HCT116 (cell line): ENCODE measurements around the gene APPL1. TPM values are rescaled to one million over a fixed set of nuclear protein-coding genes. Genes with fewer than 3 reads are reported as not detected.

ENCODE experiments used
- ATAC-seq: fragments of 200-7000 bp; cut with Tn5 transposase; 2 replicates; pipeline ENCODE4 v1.9.1; 2020; ENCODE audit warnings: mild to moderate bottlenecking, moderate library complexity
- BruUV-seq: library from RNA; stranded (reverse); fragments of 400-500 nt; replicated peaks from 2 replicates; lab custom pipeline; 2021; lab: Mats Ljungman, UMichigan
- CTCF ChIA-PET: fragments of 300-600 bp; sonication (Branson Sonifier 250); formaldehyde crosslinking; loops from one replicate; lab custom pipeline; 2021; ENCODE audit warnings: antibody characterized with exemption; lab: Charles Lee
- POLR2A ChIA-PET: fragments of 300-600, 350-600 bp; sonication (Branson Sonifier 250); formaldehyde crosslinking; loops from one replicate; lab custom pipeline; 2021; ENCODE audit warnings: antibody characterized with exemption; lab: Charles Lee
- RAD21 ChIA-PET, 2 experiments: fragments of 300-600 bp; sonication (Branson Sonifier 250); formaldehyde crosslinking; loops; one replicate each; lab custom pipeline; 2023; ENCODE audit warnings: low total read pairs in 2 of 2; ENCODE audit not compliant: uncharacterized antibody in 2 of 2, unreplicated experiment in 2 of 2, low non-redundant PET in 1 of 2; lab: Charles Lee
- DNase-seq: peaks from one replicate; pipeline ENCODE4 v3.0.0-alpha.2; 2010; ENCODE audit warnings: low read depth, low spot score
- H2AFZ ChIP-seq: fragments of 200-600 bp; shearing (Covaris generic), sonication (generic); 2 replicates; pipeline ENCODE4 v1.6.1; 2017; ENCODE audit warnings: low read depth, mixed run types, mixed read lengths, antibody characterized with exemption, low read length; ENCODE audit not compliant: poor library complexity, severe bottlenecking
- H3K27ac ChIP-seq: 2 replicates; pipeline ENCODE4 v1.5.1; 2012; ENCODE audit warnings: low read depth, low read length
- H3K27me3 ChIP-seq: fragments of 200-600 bp; sonication (generic); 2 replicates; pipeline ENCODE4 v1.6.1; 2016; ENCODE audit warnings: mixed run types, low read length, mixed read lengths; ENCODE audit not compliant: insufficient read depth
- H3K36me3 ChIP-seq, 2 experiments: fragments of 200-500 bp in 1 of 2; fragments of 200-600 bp in 1 of 2; sonication (Bioruptor generic) in 1 of 2; sonication (generic) in 1 of 2; 2 replicates each; pipeline versions ENCODE4 v1.5.1 to v1.6.1; 2014 to 2016; ENCODE audit warnings: low read length in 2 of 2, inconsistent platforms in 1 of 2, mixed read lengths in 1 of 2, mixed run types in 1 of 2; ENCODE audit not compliant: insufficient read depth in 2 of 2, control insufficient read depth in 1 of 2
- H3K4me1 ChIP-seq, 2 experiments: fragments of 200-600 bp in 1 of 2; sonication (generic) in 1 of 2; 2 replicates each; pipeline versions ENCODE4 v1.5.1 to v1.6.1; 2012 to 2017; ENCODE audit warnings: low read length in 2 of 2, inconsistent platforms in 1 of 2, mild to moderate bottlenecking in 1 of 2, mixed read lengths in 1 of 2, mixed run types in 1 of 2, moderate library complexity in 1 of 2; ENCODE audit not compliant: insufficient read depth in 2 of 2, control insufficient read depth in 1 of 2
- H3K4me2 ChIP-seq: fragments of 200-600 bp; sonication (generic); 2 replicates; pipeline ENCODE4 v1.6.1; 2017; ENCODE audit warnings: mixed run types, low read length, mixed read lengths
- H3K4me3 ChIP-seq, 2 experiments: fragments of 200-600 bp in 1 of 2; sonication (generic) in 1 of 2; replicated peaks in 1 of 2; 2 replicates each; pipeline ENCODE4 v1.5.1; 2011 to 2016; ENCODE audit warnings: low read length in 2 of 2, control low read depth in 1 of 2, low read depth in 1 of 2, mild to moderate bottlenecking in 1 of 2, mixed read lengths in 1 of 2, mixed run types in 1 of 2
- H3K79me2 ChIP-seq: fragments of 200-600 bp; sonication (generic); 2 replicates; pipeline ENCODE4 v1.6.1; 2017; ENCODE audit warnings: mild to moderate bottlenecking, mixed run types, low read length, moderate library complexity, mixed read lengths; ENCODE audit not compliant: insufficient read depth
- H3K9ac ChIP-seq: fragments of 200-600 bp; sonication (generic); 2 replicates; pipeline ENCODE4 v1.6.1; 2016; ENCODE audit warnings: low read length, mixed read lengths
- H3K9me2 ChIP-seq: fragments of 200-600 bp; sonication (generic), shearing (Covaris generic); 2 replicates; pipeline ENCODE4 v1.6.1; 2017; ENCODE audit warnings: mixed run types, mild to moderate bottlenecking, moderate library complexity; ENCODE audit not compliant: insufficient read depth
- H3K9me3 ChIP-seq, 2 experiments: fragments of 200-500 bp in 1 of 2; fragments of 200-600 bp in 1 of 2; sonication (Bioruptor generic) in 1 of 2; sonication (generic) in 1 of 2; 2 replicates each; pipeline ENCODE4 v1.6.1; 2014 to 2017; ENCODE audit warnings: low read length in 2 of 2, mixed read lengths in 2 of 2, inconsistent platforms in 1 of 2, low read depth in 1 of 2, mild to moderate bottlenecking in 1 of 2, mixed run types in 1 of 2, moderate library complexity in 1 of 2; ENCODE audit not compliant: control insufficient read depth in 1 of 2, insufficient read depth in 1 of 2
- H4K20me1 ChIP-seq: fragments of 200-600 bp; sonication (generic), shearing (Covaris generic); 2 replicates; pipeline ENCODE4 v1.6.1; 2017; ENCODE audit warnings: mixed run types, mild to moderate bottlenecking, moderate library complexity; ENCODE audit not compliant: insufficient read depth
- ATF3 ChIP-seq: IDR thresholded peaks from 2 replicates; pipeline ENCODE4 v1.6.1; 2012
- CEBPB ChIP-seq: IDR thresholded peaks from 2 replicates; pipeline ENCODE4 v1.6.1; 2012; ENCODE audit warnings: low read depth
- EZH2 ChIP-seq: fragments of 200-600 bp; sonication (generic); IDR thresholded peaks from 2 replicates; pipeline ENCODE4 v1.6.1; 2017; ENCODE audit warnings: antibody characterized with exemption, mixed run types
- EZH2phosphoT487 ChIP-seq: fragments of 200-600 bp; IDR thresholded peaks from 2 replicates; pipeline ENCODE4 v1.6.1; 2018; ENCODE audit warnings: antibody characterized with exemption, borderline replicate concordance
- JUND ChIP-seq: IDR thresholded peaks from 2 replicates; pipeline ENCODE4 v1.6.1; 2012
- POLR2A ChIP-seq: IDR thresholded peaks from 2 replicates; pipeline ENCODE4 v1.7.0; 2011; ENCODE audit warnings: borderline replicate concordance; ENCODE audit not compliant: insufficient read depth, insufficient read length; ENCODE audit errors: extremely low read depth
- POLR2AphosphoS5 ChIP-seq: IDR thresholded peaks from 2 replicates; pipeline ENCODE4 v1.6.1; 2011; ENCODE audit warnings: mild to moderate bottlenecking, low read depth, low read length, moderate library complexity
- RAD21 ChIP-seq: IDR thresholded peaks from 2 replicates; pipeline ENCODE4 v1.6.1; 2012; ENCODE audit warnings: low read depth, mild to moderate bottlenecking
- REST ChIP-seq: IDR thresholded peaks from 2 replicates; pipeline ENCODE4 v1.6.1; 2012; ENCODE audit warnings: low read depth
- SRF ChIP-seq: IDR thresholded peaks from 2 replicates; pipeline ENCODE4 v1.6.1; 2012; ENCODE audit warnings: low read depth
- ZBTB33 ChIP-seq: IDR thresholded peaks from 2 replicates; pipeline ENCODE4 v1.6.1; 2011; ENCODE audit warnings: mild to moderate bottlenecking, low read length, moderate library complexity; ENCODE audit not compliant: insufficient replicate concordance; ENCODE audit errors: extremely low read depth
- ZFX ChIP-seq: fragments of 450-650 bp; IDR thresholded peaks from 2 replicates; pipeline ENCODE4 v1.6.1; 2017
- ZNF274 ChIP-seq: fragments of 200-500 bp; sonication (Bioruptor generic); IDR thresholded peaks from 2 replicates; pipeline ENCODE4 v1.6.1; 2014; ENCODE audit warnings: mild to moderate bottlenecking, low read depth, low read length, inconsistent platforms
- intact Hi-C: fragments of 100-400 bp; cut with micrococcal nuclease; formaldehyde crosslinking; loops from 2 replicates; pipeline ENCODE4 v1.10.0; 2022
- total RNA-seq: library from RNA; stranded (reverse); gene quantifications from one replicate; pipeline ENCODE4 v1.2.1, GENCODE V29; 2021; ENCODE audit not compliant: unreplicated experiment

Gene APPL1
- total RNA-seq, 1 experiment from 2014 or later = 30.8 TPM

GRCh38 chr3:57279685-57280084 is 52.2 kb downstream of the APPL1 start:
- no peak for DNase-seq
- peaks cover 0 to 7% of the 10 kb centered on the region in 2 experiments; a peak in 1 of 4 replicates for H3K4me1 ChIP-seq
- H4K20me1 ChIP-seq = no peaks in the 10 kb centered on the region
- H3K9me2 ChIP-seq = no peaks in the 10 kb centered on the region
- H3K9me3 ChIP-seq = no peaks in the 10 kb centered on the region
- intact Hi-C loops = no loop called here
- no peak for ATAC-seq
- ChIA-PET CTCF (no interaction called here), POLR2A (interaction anchor here (0.9 kb wide), 1 partner anchor 15 kb away, joined by 3 read pairs; no protein-coding TSS in a partner anchor), RAD21 (no interaction called here)
- no peaks in the 10 kb centered on the region for H3K27me3 ChIP-seq
- no peak overlapping the region for H3K9ac ChIP-seq
- H3K4me2 ChIP-seq = no peak overlapping the region
- no peak overlapping the region for H3K27ac ChIP-seq
- no peak for TF ChIP-seq ZBTB33
- no peak for TF ChIP-seq EZH2phosphoT487
- TF ChIP-seq POLR2A = no peak
- TF ChIP-seq POLR2AphosphoS5 = no peak
- no peak for TF ChIP-seq ZFX
- TF ChIP-seq EZH2 = no peak
- no peak for TF ChIP-seq CEBPB
- H2AFZ ChIP-seq = no peak overlapping the region
- BruUV-seq = no TSS peak
- no peak overlapping the region for H3K4me3 ChIP-seq
- peaks cover 0 to 3% of the 10 kb centered on the region in 2 experiments; a peak in 1 of 4 replicates for H3K36me3 ChIP-seq
- no peaks in the 10 kb centered on the region for H3K79me2 ChIP-seq

- RAD21 ChIA-PET = no interaction called here
- no TSS peak for BruUV-seq
- no peak for TF ChIP-seq ZBTB33
- no peak for TF ChIP-seq RAD21
- no peak for TF ChIP-seq JUND
- no peak for TF ChIP-seq ATF3
- TF ChIP-seq REST = no peak
- no peak for TF ChIP-seq SRF
- TF ChIP-seq CEBPB = no peak
- TF ChIP-seq ZNF274 = no peak
Observed at GRCh38 chr3:57281715-57282114, 54.2 kb downstream of the APPL1 start.

More at GRCh38 chr3:57281715-57282114, 54.2 kb downstream of the APPL1 start:
- no peak overlapping the region for H3K4me2 ChIP-seq
- H3K4me3 ChIP-seq = no peak overlapping the region
- peaks cover 0 to 7% of the 10 kb centered on the region in 2 experiments; a peak in 1 of 4 replicates for H3K4me1 ChIP-seq
- DNase-seq (no peak), ATAC-seq (no peak)
- no peaks in the 10 kb centered on the region for H3K79me2 ChIP-seq
- no peak overlapping the region for H2AFZ ChIP-seq
- ChIA-PET CTCF (no interaction called here), POLR2A (no interaction called here)
- no peaks in the 10 kb centered on the region for H4K20me1 ChIP-seq
- H3K9ac ChIP-seq = no peak overlapping the region
- no peaks in the 10 kb centered on the region for H3K27me3 ChIP-seq
- H3K36me3 ChIP-seq = no peaks in the 10 kb centered on the region
- H3K9me2 ChIP-seq = no peaks in the 10 kb centered on the region
- H3K9me3 ChIP-seq = no peaks in the 10 kb centered on the region
- intact Hi-C loops = no loop called here
- H3K27ac ChIP-seq = no peak overlapping the region
